ENCODE measurements around the gene FAM9B.

- no peak for TF ChIP-seq POLR2A (IDR thresholded peaks at IDR 0.05)
- TF ChIP-seq CTCF (IDR thresholded peaks at IDR 0.05), result no peak
Observed at GRCh38 chrX:9023293-9023692, 10.6 kb downstream of the FAM9B start.

All from thyroid gland (tissue), 4 donors.